Erythroblast (primary cell): ENCODE measurements around the gene COPS7A.

Experiments used
- GATA1 ChIP-seq: IDR thresholded peaks from 2 replicates; pipeline ENCODE4 v1.6.1; 2011; ENCODE audit warnings: low read depth, mild to moderate bottlenecking, control low read depth, low read length, moderate library complexity
- POLR2A ChIP-seq: IDR thresholded peaks from 2 replicates; pipeline ENCODE4 v1.6.1; 2011; ENCODE audit warnings: mild to moderate bottlenecking, low read length

DNA sequence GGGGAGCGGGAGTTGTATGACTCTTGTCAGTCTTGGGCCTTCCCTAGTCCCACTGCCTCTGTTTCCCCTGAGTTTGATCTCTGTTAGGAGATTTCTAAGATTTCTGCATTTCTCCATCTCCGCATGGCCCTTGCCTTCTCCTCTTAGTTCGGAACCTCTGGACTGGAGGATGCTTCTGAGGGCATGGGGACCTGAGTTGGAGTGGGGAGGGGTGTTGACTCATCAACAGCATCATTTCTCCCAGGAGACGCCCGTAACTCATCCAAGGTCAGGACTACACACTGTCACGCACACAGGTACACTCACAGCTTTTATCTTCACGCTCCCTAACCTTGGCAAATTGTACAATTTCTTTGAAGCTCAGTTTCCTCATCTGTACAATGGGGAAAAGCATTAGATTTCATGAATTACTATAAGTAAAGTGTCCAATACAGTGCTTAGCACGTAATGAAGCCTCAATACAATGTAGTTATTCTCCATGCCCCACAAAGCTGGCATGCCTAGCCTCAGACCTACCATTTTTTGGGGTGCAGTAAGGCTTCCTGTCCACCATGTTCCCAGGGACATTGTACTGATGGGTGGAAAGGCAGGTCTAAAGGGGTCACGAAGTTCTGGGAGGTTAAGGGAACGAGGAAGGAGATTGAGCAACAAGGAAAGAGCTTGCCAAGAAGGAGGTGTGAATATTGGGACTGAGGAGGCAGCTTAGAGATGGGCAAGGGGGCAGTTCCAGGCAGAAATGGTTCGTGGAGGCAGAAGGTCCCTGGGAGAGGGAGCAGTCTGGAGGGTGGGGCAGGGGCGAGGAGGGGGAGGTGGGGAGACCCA, 47.9 kb downstream of the COPS7A start:
- TF ChIP-seq POLR2A = no peak
- no peak for TF ChIP-seq GATA1
